MM.1S (cell line): ENCODE measurements around the gene IGSF9B.

Source experiments
- DNase-seq: peaks from one replicate; pipeline ENCODE4 v3.0.0-alpha.2; 2015
- H2AFZ ChIP-seq: fragments of 300-600 bp; sonication (generic); 2 replicates; pipeline ENCODE4 v1.6.0; 2016; ENCODE audit warnings: antibody characterized with exemption, low read length
- H3F3A ChIP-seq: fragments of 300-600 bp; sonication (generic); 2 replicates; pipeline ENCODE4 v1.6.1; 2016; ENCODE audit warnings: mild to moderate bottlenecking, antibody characterized with exemption, low read length, moderate library complexity, mixed read lengths; ENCODE audit not compliant: insufficient read depth
- H3K27ac ChIP-seq: fragments of 300-600 bp; sonication (generic); 2 replicates; pipeline ENCODE4 v1.5.1; 2016; ENCODE audit warnings: mild to moderate bottlenecking, low read length
- H3K27me3 ChIP-seq: fragments of 300-600 bp; sonication (generic); replicated peaks from 2 replicates; pipeline ENCODE4 v1.6.0; 2016; ENCODE audit warnings: low read length; ENCODE audit not compliant: insufficient read depth
- H3K36me3 ChIP-seq: fragments of 300-600 bp; sonication (generic); replicated peaks from 2 replicates; pipeline ENCODE4 v1.6.1; 2016; ENCODE audit warnings: mild to moderate bottlenecking, low read length, mixed read lengths; ENCODE audit not compliant: insufficient read depth
- H3K4me1 ChIP-seq: fragments of 300-600 bp; sonication (generic); 2 replicates; pipeline ENCODE4 v1.6.1; 2016; ENCODE audit warnings: low read length, mixed read lengths
- H3K4me2 ChIP-seq: fragments of 300-600 bp; sonication (generic); 2 replicates; pipeline ENCODE4 v1.6.0; 2016; ENCODE audit warnings: low read depth, low read length
- H3K4me3 ChIP-seq: fragments of 300-600 bp; sonication (generic); 2 replicates; pipeline ENCODE4 v1.5.1; 2016; ENCODE audit warnings: low read length, mixed read lengths
- H3K79me2 ChIP-seq: fragments of 300-600 bp; sonication (generic); 2 replicates; pipeline ENCODE4 v1.6.1; 2016; ENCODE audit warnings: mixed run types, low read length, mixed read lengths
- H3K9ac ChIP-seq: fragments of 300-600 bp; sonication (generic); 2 replicates; pipeline ENCODE4 v1.6.1; 2016; ENCODE audit warnings: low read length, mixed read lengths
- H3K9me2 ChIP-seq: fragments of 300-600 bp; sonication (generic); replicated peaks from 2 replicates; pipeline ENCODE4 v1.6.1; 2016; ENCODE audit warnings: mild to moderate bottlenecking, low read length, mixed read lengths; ENCODE audit not compliant: insufficient read depth
- H3K9me3 ChIP-seq: fragments of 300-600 bp; sonication (generic); replicated peaks from 2 replicates; pipeline ENCODE4 v1.6.1; 2016; ENCODE audit warnings: mild to moderate bottlenecking, low read length, mixed read lengths; ENCODE audit not compliant: insufficient read depth
- H4K20me1 ChIP-seq: fragments of 300-600 bp; sonication (generic); 2 replicates; pipeline ENCODE4 v1.6.1; 2016; ENCODE audit warnings: mild to moderate bottlenecking, low read length, moderate library complexity, mixed read lengths; ENCODE audit not compliant: insufficient read depth
- EZH2 ChIP-seq: fragments of 300-600 bp; sonication (generic); optimal IDR thresholded peaks from 2 replicates; pipeline ENCODE3; 2017; ENCODE audit warnings: low read depth, mild to moderate bottlenecking, antibody characterized with exemption, low read length, mixed read lengths
- EZH2phosphoT487 ChIP-seq: fragments of 300-600 bp; sonication (generic); IDR thresholded peaks from 2 replicates; pipeline ENCODE4 v1.6.1; 2018; ENCODE audit warnings: antibody characterized with exemption, low read length
- TF ChIP-seq, protein P1 (sequence below): fragments of 300-600 bp; sonication (generic); IDR thresholded peaks from 2 replicates; pipeline ENCODE4 v1.5.1; 2016; ENCODE audit warnings: antibody characterized with exemption, low read length, mixed read lengths

Gene IGSF9B

GRCh38 chr11:133887692-133888332, 69.0 kb downstream of the IGSF9B start:
- DNase-seq, result no peak
- Histone ChIP-seq H3K4me3 (no peak overlapping the region), H4K20me1 (no peaks in the 10 kb centered on the region), H3K9ac (no peak overlapping the region), H3K79me2 (no peaks in the 10 kb centered on the region), H2AFZ (no peak overlapping the region), H3K4me1 (no peaks in the 10 kb centered on the region), H3K9me3 (no peaks in the 10 kb centered on the region), H3K4me2 (no peak overlapping the region), H3K9me2 (no peaks in the 10 kb centered on the region), H3K27ac (no peak overlapping the region), H3K27me3 (no peaks in the 10 kb centered on the region), H3K36me3 (no peaks in the 10 kb centered on the region), H3F3A (no peaks in the 10 kb centered on the region)
- TF ChIP-seq EZH2phosphoT487 (no peak), EZH2 (no peak)
- TF ChIP-seq, protein P1, sequence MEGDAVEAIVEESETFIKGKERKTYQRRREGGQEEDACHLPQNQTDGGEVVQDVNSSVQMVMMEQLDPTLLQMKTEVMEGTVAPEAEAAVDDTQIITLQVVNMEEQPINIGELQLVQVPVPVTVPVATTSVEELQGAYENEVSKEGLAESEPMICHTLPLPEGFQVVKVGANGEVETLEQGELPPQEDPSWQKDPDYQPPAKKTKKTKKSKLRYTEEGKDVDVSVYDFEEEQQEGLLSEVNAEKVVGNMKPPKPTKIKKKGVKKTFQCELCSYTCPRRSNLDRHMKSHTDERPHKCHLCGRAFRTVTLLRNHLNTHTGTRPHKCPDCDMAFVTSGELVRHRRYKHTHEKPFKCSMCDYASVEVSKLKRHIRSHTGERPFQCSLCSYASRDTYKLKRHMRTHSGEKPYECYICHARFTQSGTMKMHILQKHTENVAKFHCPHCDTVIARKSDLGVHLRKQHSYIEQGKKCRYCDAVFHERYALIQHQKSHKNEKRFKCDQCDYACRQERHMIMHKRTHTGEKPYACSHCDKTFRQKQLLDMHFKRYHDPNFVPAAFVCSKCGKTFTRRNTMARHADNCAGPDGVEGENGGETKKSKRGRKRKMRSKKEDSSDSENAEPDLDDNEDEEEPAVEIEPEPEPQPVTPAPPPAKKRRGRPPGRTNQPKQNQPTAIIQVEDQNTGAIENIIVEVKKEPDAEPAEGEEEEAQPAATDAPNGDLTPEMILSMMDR, result no peak

DNA sequence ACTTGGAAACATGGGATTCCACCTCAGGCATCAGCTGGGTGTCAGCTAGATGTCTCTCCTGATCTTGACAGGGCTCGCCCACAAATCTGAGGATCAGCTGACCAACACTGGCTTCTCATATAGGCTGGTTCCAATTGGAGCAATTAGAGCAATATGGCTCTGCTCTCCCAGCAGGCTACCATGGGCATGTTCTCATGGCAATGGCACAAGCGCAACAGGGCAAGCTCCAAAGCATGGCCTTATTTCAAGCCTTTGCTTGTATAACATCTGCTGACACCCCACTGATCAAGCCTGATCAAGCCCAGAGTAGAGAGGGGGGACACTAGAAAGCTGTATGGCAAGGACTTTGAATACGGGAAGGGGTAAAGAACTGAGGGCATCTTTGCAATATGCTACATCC, 70.7 kb downstream of the IGSF9B start:
- Histone ChIP-seq H3K27me3 (no peaks in the 10 kb centered on the region), H3F3A (no peaks in the 10 kb centered on the region), H3K9me2 (no peaks in the 10 kb centered on the region), H3K9me3 (no peaks in the 10 kb centered on the region), H3K36me3 (no peaks in the 10 kb centered on the region), H3K4me2 (no peak overlapping the region), H3K9ac (no peak overlapping the region), H3K27ac (no peak overlapping the region), H3K4me1 (no peaks in the 10 kb centered on the region), H2AFZ (no peak overlapping the region), H3K79me2 (no peaks in the 10 kb centered on the region), H4K20me1 (no peaks in the 10 kb centered on the region), H3K4me3 (no peak overlapping the region)
- no peak for DNase-seq
- TF ChIP-seq, protein P1, result no peak
- no peak for TF ChIP-seq EZH2phosphoT487
- TF ChIP-seq EZH2, result no peak

- H3K4me3 ChIP-seq, result no peak overlapping the region
These were observed 84.6 kb downstream of the IGSF9B start for GRCh38 chr11:133872160-133872559.

GRCh38 chr11:133867456-133867855, 89.3 kb downstream of the IGSF9B start:
- no peak for TF ChIP-seq EZH2
- TF ChIP-seq, protein P1, result no peak
- TF ChIP-seq EZH2phosphoT487, result no peak
- H2AFZ ChIP-seq, result no peak overlapping the region

More at GRCh38 chr11:133872160-133872559, 84.6 kb downstream of the IGSF9B start:
- Histone ChIP-seq H3K9me2 (no peaks in the 10 kb centered on the region), H3K4me1 (no peaks in the 10 kb centered on the region), H3K27me3 (no peaks in the 10 kb centered on the region), H3K36me3 (no peaks in the 10 kb centered on the region), H4K20me1 (no peaks in the 10 kb centered on the region), H2AFZ (no peak overlapping the region), H3F3A (no peaks in the 10 kb centered on the region), H3K4me2 (no peak overlapping the region), H3K27ac (no peak overlapping the region), H3K9ac (no peak overlapping the region), H3K9me3 (no peaks in the 10 kb centered on the region), H3K79me2 (no peaks in the 10 kb centered on the region)
- TF ChIP-seq EZH2phosphoT487 (no peak), EZH2 (no peak)
- no peak for DNase-seq

More at GRCh38 chr11:133867456-133867855, 89.3 kb downstream of the IGSF9B start:
- Histone ChIP-seq H3F3A (no peaks in the 10 kb centered on the region), H3K27ac (no peak overlapping the region), H3K27me3 (no peaks in the 10 kb centered on the region), H3K9ac (no peak overlapping the region), H3K9me2 (no peaks in the 10 kb centered on the region), H4K20me1 (no peaks in the 10 kb centered on the region), H3K9me3 (no peaks in the 10 kb centered on the region), H3K4me1 (no peaks in the 10 kb centered on the region), H3K4me3 (no peak overlapping the region), H3K36me3 (no peaks in the 10 kb centered on the region), H3K4me2 (no peak overlapping the region), H3K79me2 (no peaks in the 10 kb centered on the region)
- DNase-seq, result no peak
